Left ventricle myocardium superior (tissue), 1 donor: ENCODE data around the gene PACS2. TPM values are rescaled to one million over a fixed set of nuclear protein-coding genes. Genes with fewer than 3 reads are reported as not detected.

Experiments
- ATAC-seq: fragments of 200-7000 bp; cut with Tn5 transposase; one replicate; pipeline ENCODE4 v1.9.1; 2020; ENCODE audit warnings: mild to moderate bottlenecking, moderate library complexity
- DNase-seq: peaks from one replicate; pipeline ENCODE4 v3.0.0-alpha.2; 2020
- intact Hi-C: fragments of 100-400 bp; cut with micrococcal nuclease; formaldehyde crosslinking; loops from one replicate; pipeline ENCODE4 v1.11.0; 2022
- total RNA-seq: library from RNA; stranded (reverse); fragmentation: NEBNext Ultra II Directional; extraction: Animal tissue kit (Norgen Biotek cat#: 25700); gene quantifications from one replicate; pipeline ENCODE4 v1.2.1, GENCODE V29; 2021
- donor health status: DM: no; HTN: yes; CAD: no; lungs with severe emphysema.

PACS2 gene
- total RNA-seq, 1 donor from 2014 or later = 76.2 TPM

DNA sequence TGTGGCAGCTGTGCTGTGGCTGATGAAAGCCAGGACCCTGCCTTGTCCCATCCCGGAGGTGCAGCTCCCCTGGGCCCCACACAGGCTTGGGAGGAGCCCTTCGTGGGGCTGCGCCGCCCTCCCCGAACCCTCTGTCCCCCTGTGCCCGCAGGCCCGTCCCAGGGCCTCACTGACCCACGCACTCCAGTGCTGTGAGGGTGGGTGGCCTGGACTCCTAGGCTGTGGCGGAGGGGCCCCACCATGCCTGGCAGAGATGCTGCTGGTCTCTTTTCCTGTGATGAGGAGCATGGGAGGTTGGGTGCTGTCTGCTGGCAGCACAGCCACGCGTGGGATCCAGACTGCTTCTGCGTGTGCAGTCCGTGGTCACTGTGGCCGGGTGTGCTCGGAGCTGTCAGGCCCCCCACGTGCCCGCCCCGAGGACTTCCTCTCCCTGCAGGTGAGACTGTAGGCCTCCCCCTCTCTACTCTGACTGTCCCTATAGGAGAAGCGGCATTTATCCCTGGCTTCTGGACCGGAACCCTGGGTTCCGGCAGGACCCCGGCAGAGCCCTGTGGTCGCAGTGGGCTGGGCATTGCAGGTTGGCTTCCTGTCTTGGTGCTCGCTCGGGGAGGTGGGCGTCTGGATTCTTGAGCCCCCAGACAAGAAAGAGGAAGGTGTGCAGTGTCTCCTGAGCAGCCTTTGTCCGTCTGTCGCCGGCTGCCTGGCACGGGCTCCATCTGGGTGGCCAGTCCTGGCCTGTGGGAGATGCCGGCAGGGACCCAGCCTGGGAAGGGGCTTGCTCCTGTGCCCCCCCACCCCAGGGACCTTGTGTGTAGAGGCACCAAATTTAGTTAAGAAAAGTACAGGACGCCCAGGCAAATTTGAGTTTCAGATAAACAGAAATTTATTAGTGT lies 107.4 kb downstream of the PACS2 start:
- no peak for DNase-seq
- intact Hi-C loops = no loop called here
- ATAC-seq = peak; percentile 10

DNA sequence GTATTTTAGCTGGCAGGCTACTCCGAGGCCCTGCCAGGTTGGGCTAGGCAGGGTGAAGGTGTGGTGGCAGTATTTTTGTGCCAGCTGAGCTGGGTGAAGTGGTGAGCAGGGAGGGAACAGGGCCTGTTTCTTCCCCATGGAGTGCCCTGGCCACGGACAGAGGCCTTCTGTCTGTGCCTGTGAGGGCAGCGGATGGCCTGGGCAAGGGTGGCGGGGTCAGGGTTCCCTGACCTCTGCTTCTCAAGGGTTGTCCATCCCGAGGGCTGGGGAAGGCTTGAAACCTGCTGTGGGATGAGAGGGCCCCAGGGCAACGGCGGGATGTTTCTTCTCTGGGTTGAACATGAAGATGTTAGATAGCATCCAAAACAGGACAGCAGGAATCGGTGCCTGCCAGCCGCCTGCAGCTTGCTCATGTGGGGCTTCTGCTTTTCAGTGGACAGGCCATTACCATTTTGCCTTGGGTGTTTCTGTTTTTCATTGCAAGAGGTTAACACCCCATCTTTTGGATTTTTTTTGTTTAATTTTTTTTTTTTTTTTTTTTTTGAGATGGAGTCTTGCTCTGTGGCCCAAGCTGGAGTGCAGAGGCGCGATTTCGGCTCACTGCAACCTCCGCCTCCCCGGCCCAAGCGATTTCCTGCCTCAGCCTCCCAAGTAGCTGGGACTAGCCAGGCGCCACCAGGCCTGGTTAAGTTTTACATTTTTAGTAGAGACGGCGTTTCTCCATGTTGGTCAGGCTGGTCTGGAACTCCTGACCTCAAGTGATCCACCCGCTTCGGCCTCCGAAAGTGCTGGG lies 108.3 kb downstream of the PACS2 start:
- DNase-seq (peak; percentile 40), ATAC-seq (peak; percentile 57)
- intact Hi-C loops = no loop called here

DNA sequence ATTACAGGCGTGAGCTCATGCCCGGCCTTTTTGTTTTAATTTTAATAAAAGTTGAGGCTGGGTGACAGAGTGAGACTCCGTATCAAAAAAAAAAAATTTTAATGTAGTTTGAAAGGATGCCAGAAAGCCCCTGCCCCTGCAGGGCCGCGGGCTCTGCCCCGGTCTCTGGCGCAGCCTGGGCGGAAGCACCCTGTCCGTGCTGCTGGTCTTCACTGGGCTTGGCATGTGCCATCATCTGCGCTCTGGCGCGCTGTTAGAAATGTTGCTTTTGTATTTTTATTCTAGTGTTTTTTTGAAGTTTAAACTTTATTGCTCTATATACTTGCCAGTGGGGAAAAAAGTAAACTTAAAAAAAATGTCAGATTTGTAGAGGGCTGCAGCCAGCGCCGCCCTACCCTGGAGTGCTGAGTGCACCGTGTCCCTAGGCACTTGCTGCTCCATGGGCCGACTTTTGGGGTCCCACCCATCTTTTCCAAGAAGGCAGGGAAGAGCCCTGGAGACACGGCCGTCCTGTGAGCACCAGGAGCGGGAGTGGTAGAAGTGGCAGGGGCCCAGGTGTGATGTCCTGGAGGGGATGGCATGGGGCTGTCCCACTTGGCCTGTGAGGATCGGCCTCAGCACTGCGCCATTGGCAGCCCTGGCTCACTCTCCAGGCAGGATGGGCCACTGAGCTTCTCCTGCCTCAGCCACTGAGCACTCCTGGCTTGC lies 109.1 kb downstream of the PACS2 start:
- intact Hi-C loops = no loop called here
- ATAC-seq (no peak), DNase-seq (no peak)

DNA sequence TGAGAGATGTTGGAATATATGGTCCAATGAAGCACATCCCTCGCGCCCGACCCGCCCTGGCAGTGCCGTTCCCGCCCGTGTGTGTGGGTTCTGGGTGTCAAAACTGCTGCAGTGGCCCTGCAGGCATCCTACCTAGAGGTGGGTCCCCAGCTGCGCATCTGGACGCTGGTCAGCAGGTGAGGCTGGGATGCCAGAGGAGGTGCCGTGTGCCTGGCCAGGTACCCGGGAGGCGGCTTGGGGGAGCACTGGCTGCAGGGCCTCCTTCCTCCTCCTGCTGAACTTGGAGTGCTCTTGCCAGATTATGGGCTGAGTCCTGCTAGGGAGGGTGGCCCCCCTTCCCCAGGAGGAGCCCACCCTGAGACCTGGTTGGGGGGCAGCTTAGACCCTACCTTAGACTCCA lies 110.3 kb downstream of the PACS2 start:
- DNase-seq (no peak), ATAC-seq (no peak)
- intact Hi-C loops = no loop called here

DNA sequence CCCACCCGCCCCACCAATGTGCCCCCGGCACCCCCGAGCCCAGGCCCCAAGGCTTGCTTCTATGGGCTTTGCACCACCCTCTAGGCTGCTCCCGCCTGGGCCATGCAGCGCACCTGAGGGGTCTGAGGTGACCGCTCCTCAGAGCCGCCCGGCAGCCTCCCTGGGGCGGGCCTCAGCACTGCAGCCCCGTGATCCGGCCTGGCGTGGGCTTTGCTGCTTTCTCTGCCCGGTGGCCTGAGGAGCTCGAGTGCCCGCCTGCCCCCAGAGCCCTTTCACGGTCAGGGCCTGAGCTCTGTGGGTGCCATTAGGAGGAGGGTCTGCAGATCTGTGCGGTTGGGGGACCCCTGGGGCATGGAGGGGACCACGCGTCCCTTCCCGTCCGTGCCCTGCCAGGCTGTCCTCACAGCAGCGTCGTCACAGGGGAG lies 111.3 kb downstream of the PACS2 start:
- intact Hi-C loops = no loop called here
- DNase-seq = no peak
- no peak for ATAC-seq

DNA sequence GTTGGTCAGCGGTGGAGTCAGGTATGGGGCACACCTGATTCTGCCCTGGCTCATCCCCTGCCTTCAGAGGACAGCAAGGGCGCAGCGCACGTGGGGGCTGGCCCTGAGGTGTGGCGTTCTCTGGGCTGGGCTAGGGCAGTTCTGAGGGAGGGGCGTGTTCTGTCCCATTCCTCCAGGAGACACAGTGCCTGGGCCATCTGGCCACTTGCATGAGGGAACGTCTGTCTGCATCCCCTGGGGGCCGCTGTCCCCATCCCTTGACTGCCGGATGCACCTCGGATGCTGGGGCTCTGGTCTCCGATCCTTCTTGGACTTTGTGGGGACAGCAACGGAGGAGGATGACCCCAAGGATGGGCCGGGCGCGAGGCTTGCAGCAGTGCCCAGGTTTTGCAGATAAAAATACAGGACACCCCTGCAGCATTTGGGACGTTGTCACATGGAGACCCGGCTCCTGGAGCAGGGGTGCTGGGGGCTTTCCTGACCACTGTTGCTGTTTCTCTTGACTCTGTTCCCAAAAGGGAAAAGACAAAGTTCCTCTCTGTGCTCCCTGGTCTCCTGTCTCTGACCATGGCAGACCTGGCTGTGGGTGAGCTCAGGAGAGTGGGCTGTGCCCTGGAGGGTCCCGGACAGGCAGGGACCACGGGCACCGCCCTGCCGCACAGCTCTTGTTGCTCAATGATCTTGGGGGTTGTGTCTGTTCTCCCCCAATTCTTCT lies 112.0 kb downstream of the PACS2 start:
- ATAC-seq = no peak
- intact Hi-C loops = no loop called here
- DNase-seq = no peak

DNA sequence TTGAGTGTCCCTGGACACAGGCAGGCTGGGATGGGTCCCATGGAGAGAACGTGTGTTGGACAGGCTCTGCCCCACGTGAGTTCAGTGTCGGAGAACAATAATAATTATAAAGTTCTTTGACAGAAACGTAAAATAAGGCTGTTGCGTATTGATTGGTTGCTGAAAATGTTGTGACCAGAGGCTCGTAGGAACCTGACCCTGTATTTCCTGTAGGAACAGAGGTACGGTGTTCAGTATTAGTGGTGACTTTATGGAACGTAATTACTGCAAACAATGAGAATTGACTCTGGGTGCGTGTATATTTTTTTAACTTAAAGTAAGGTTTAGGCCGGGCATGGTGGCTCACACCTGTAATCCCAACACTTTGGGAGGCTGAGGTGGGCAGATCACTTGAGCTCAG lies 112.9 kb downstream of the PACS2 start:
- ATAC-seq (no peak), DNase-seq (no peak)

DNA sequence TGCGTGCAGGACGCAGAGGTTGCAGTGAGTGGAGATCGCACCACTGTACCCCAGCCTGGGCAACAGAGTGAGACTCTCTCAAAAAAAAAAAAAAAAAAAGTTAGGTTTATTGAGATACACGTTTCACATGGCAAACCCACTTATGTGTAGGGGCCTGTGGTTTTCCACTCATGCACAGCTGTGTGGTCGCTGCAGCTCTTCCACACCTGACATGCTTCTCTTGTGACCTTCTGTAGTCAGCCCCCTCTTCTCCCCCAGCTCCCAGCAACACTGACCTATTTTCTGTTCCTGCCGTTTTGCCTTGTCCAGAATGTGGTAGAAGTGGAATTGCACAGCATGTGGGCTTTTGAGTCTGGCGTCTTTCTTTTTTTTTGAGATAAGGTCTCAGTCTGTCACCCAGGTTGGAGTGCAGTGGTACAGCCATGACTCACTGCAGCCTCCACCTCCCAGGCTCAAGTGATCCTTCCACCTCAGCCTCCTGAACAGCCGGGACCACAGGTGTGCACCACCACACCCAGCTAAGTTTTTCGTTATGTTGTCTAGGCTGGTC lies 113.5 kb downstream of the PACS2 start:
- DNase-seq (no peak), ATAC-seq (no peak)
- intact Hi-C loops = no loop called here

More for the DNA sequence above, 112.9 kb downstream of the PACS2 start:
- intact Hi-C loops = no loop called here

DNA sequence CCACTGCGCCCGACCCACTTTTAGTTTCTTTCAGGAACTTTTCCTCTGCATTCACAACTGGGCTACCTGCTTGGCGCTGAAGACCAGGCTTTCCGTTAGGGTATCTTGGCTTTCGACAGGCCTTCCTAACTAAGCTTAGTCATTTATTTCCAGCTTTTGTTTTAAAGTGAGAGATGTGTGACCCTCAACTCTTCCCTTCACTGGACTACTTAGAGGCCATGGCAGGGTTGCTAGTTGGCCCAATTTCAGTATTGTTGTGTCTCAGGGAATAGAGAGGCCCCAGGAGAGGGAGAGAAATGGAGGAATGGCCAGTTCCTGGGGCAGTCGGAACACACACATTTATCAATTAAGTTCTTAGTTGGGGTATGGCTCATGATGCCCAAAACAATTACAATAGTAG lies 115.5 kb downstream of the PACS2 start:
- intact Hi-C loops = no loop called here
- DNase-seq = no peak
- ATAC-seq = no peak

DNA sequence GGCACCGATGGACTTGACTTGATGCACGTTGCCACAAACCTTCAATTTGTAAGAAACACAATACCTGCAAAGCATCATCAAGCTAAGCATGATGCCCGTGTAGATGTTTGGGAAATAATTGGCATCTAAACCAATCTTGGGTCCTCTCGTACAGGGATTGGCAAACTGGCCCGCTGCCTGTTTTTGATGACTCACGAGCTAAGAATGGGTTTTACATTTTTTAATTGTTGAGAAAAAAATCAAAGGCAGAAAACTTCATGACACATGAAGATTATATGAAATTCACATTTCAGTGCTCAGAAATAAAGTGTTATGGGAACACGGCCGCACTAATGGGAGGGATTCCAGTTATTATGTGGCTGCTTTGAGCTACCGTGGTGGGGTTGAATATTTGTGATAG lies 116.0 kb downstream of the PACS2 start:
- ATAC-seq (no peak), DNase-seq (no peak)
- intact Hi-C loops = no loop called here

DNA sequence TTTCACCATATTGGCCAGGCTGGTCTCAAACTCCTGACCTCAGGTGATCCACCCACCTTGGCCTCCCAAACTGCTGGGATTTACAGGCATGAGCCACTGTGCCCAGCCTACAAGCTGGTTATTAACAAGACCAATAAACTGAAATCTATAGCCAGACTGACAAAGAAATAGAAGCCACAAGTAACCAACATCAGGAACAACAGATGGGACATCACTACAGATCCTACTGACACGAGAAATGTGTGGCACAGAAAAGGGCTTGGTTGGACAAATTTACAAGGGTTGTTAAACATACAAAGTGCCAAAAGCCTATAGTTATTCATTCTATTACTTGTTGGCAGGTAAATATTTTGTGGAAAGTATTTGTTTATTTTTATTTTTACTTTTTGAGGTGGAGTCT lies 116.7 kb downstream of the PACS2 start:
- DNase-seq = no peak
- intact Hi-C loops = no loop called here
- ATAC-seq = no peak

DNA sequence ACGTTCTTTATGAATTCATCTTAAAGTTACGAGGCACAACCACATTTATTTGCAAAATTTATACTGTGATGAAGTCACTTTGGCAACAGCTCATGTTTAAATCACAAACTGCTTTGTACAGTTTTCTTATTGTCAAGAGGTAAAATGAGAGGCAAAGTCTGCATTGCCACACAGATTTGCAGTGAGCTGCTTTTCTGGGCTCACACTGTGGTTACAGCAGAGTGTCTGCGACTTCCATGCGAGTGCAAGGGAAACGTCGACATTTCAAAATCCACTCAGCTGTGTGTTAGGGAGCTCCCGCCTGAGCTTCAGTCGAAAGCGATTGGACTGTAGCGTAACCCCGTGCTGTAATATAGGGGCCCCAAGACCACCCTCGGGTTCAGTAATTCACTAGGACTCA lies 118.1 kb downstream of the PACS2 start:
- DNase-seq = no peak
- no peak for ATAC-seq
- intact Hi-C loops = no loop called here

DNA sequence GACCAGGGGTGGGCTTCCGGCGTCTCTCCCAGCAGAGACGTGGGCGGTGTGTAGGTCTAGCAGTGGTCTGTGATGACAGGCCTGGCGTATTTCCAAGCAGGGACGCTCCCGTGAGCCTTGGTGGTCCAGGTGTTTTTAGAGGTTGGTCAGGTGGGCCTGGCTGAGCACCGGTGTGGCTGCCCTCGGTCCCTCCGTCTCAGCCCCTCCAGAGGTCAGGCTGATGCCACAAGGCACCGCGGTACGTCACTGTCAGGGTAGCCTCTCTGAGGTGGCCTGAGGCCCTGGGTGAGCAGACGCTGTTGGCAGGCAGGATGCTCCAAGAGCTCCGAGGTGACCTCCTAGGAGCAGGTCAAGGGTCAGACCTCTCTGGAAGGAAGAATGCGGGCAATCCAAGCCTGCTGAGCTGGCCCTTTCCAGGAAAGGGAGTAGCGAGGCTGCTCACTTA lies 118.6 kb downstream of the PACS2 start:
- DNase-seq = peak; percentile 33
- ATAC-seq = no peak
- intact Hi-C loops = no loop called here

DNA sequence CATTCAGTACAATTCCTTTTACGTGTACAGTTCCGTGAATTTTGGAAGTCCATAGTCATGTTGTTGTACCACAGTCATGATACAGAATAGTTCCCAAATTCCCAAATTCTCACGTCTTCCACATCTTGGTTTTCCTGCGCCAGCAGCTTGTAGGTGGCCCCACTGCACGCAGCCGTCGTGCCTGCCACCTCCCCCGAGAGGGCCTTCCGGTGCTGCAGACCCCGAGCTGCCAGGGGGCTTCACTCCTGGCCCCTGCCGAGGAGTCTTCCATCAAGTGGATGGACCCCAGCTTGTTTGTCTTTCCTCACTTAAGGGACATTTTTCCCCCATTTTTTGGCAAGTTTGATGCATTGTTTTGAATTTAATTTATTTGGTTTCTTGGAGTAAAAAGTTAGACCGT lies 121.9 kb downstream of the PACS2 start:
- DNase-seq (no peak), ATAC-seq (no peak)
- intact Hi-C loops = no loop called here

DNA sequence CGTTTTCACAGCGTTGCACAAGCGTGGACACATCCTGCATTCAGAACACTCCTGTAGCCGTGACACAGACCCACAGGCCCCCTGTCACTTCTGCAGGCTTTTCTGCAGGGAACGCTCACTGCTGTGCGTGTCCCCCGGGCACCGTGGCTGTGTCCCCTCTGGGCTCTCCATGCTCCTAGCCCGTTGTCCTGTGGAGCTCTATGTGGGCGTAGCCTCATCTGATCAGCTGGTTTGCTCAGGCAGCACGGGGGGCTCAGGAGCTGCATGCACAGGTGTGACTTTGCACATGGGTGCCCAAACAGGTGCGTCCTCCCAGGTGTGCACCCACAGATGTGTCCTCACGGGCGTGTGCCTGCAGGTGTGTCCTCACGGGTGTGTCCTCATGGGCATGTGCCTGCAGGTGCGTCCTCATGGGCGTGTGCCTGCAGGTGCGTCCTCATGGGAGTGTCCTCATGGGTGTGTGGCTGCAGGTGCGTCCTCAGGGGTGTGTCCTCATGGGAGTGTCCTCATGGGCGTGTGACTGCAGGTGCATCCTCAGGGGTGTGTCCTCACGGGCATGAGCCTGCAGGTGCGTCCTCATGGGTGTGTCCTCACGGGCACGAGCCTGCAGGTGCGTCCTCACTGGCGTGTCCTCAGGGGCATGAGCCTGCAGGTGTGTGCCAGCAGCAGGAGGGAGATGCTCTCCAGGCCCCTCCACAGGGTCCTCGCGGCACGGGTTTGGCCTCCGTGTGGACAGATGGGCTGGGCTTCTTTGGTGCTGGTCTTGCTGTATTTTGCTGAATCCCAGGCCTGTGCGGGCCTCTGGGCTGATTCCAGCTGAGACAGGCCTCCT lies 122.6 kb downstream of the PACS2 start:
- ATAC-seq (no peak), DNase-seq (no peak)
- intact Hi-C loops = no loop called here

DNA sequence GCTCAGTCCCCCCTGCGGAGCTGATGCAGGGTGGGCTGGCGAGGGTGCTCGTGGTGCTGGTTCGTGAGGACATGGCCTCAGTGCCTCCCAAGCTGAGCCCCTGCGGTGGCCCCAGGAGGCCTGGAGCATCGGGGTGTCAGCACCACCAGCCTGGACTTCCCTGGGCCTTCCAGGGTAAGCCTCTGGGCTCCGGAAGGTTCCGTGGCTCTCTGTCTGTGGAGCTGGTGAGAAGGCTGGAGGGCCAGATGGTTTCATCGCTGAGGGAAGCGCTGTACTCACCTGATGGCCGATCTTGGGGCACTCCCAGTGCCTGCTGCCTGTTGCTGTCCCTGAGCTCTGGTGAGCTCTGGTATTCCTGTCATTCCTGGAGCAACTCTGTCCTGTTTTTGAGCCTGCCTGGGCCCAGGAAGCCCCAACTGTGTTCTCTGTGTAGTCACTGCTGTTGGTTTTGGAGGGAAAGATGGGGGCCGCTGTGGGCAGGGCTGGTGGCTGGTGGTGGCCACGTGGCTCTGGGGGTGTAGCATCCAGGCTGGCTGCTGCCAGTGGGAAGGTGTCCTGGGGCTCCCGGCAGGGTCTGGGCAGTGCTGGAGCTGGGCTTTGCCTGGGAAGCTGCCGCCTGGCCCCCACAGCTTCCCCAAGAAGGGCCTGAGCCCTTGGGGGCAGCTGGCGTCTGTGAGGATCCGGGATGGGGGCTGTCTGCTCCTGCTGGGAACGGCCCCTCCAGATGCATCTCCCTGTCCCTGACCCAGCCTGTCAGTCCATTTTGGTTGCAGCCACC lies 123.4 kb downstream of the PACS2 start:
- intact Hi-C loops = no loop called here
- no peak for DNase-seq

DNA sequence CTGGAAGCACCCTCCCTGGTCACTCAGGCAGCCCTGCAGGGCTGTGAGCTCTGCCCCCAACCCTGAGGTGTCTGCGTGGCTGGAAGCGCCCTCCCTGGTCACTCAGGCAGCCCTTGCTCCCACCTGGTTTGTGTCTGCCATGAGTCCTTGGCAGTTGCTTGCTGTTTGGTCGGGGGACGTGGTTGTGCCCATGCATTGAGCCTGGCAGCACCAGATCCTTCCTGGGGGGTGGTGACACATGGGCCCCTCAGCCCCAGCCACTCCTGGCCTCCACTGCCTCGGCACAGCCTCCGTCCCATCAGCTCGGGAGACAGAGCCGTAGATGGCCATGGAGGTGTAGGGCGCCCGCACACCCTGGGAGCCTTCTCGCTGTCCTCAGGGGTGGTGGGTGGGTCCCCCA lies 124.6 kb downstream of the PACS2 start:
- DNase-seq = peak; percentile 25
- ATAC-seq = no peak
- intact Hi-C loops = no loop called here

More for the DNA sequence above, 123.4 kb downstream of the PACS2 start:
- ATAC-seq = no peak
